SW480 (cell line): ENCODE results near the gene ID2.

ENCODE experiments used
- DNase-seq: peaks from one replicate; pipeline ENCODE4 v3.0.0-alpha.2; 2016; ENCODE audit warnings: low spot score

ID2 gene

DNA sequence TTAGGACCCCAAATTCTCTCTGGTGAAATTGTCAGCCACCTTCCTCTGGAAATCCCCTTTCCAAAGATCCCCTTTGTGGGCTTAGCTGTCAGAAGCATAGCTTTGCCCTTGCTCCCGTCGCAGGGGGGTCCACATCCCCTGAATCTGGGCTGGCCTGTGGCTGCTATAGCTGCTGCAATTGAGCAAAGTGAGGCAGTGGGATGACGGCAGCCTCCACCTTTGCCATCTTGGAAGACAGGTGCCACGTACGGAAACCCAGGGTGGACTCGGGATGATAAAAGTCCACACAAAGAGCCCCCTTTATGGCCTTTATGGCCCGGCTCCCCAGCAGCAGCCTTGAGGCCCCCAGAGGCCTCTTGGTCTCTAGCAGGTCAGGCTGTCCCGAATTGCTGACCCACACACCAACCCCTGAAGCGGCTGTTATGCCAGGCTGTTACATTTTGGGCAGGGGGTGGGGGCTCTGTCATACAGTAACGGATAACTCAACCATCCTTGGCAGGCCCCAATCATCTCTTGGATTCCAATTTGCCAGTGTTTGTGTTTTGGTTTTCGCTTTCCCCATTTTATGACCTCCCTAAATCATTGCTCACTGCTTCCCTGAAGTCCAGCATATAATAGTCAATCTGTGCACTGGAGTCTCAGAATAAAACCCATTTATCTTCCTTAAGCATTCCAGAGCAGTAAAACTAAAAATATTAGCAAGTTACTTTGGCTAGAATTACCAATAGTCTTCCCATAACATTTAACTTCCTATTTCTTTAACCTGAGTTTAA is 33.2 kb upstream of the ID2 start:
- DNase-seq, result no peak

DNA sequence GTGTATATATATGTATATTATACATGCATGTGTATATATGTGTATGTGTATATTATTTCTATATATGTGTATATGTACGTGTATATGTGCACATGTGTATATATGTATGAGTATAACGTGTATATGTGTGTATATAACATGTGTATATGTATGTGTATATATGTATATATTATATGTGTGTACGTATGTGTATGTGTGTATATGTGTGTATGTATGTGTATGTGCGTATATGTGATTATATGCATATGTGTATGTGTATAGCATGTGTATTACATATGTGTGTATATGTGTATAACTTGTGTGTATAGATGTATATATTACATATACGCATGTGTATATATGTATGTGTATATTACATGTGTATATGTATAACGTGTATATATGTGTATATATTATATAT is 32.1 kb upstream of the ID2 start:
- DNase-seq, result no peak

DNA sequence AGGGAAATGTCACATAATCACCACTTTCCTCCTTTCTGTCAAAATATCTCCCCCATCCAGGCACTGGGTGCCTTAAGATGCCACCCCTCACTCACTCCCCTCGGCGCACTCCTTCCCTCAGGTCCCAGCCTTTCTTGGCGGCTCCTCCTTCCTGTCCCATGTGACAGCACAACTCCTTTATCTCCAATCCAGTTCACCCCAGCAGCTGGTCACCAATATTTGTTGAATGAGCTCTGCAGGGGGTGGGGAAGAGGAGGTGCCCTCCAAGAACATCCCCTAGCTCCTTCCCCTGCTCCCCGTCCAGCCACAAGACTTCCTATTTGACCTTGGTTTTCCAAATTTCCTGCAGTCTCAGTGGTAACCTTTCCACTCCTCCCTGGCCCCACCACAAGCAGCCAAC is 31.6 kb upstream of the ID2 start:
- DNase-seq, result no peak

DNA sequence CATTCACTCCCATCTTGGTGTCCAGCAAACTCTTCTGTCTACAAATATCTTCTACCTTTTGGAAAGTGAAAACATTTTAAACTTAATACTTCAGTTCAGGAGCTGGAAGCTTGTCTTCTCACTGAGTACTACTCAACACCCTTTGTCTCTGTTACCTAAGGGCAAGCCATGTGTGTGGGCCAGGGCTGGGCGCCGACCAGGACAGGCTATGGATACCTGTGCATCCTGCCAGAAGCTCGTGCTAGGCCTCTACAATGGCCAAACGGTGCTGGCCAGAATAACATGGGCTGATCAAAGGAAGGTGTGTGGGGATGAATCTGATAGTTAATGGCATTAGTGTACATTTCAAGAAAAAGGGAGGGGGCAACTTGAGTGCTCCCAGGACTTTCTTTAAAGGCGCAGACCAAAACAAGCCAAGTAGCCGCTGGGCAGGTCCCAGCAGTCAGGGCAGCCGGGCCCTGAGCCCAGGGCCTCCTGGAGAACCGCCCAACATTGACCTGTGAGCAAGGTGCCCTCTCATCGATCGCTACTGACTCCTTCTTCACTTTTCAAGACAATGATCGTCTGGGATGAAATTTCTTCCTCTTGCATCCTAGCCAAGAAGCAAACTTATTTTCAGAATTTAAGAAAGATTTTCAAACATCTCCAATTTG is 29.0 kb upstream of the ID2 start:
- DNase-seq, result no peak

DNA sequence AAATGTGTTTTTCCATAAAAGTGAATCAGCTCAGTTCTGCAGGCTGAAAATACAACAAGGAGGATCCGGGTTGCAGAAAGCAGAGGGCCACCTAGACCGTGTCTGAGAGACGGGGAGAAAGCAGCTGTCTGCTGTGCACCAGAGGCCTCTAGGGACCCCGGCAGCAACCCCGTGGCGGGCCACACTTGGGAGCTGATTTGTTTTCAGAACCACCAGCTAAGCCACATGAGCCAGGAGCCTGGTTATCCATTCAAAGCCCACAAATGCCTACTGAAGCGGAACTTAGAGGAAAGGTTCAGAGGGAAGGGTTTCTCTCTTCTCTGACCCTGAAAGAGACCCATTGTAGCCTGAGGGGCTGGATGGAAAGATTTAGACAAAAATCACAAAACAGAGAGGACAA is 28.4 kb upstream of the ID2 start:
- DNase-seq, result no peak

DNA sequence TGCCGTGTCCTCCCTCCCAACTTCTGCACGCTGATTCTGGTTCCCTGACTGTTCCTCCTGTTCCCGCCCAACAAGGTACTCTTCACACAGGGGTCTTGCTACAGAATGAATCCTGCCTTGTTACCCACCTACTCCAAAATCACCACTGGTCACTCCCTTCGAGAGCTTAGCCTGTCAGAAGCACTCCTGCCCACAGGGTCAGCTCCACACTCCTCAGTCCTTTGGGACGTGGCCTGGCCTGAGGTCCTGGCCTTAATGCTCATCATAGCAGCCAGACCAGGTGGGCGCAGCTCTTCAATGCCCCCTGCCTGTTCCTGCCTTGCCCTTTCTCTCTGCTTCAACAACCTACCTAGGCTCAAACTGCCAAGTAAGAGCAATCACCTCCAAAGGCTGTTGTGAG is 27.8 kb upstream of the ID2 start:
- DNase-seq, result no peak

DNA sequence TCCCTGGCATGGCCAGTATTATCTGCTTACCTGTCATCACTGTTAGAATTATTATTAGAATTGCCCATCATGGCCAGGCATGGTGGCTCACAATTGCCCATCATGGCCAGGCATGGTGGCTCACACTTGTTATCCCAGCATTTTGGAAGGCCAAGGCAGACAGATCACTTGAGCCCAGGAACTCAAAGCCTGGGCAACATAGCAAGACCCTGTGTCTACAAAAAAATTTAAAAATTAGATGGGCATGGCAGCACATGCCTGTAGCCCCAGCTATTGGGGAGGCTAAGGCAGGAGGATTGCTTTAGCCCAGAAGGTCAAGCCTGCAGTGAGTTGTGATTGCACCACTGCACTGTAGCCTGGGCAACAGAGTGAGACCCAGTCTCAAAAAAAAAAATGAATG is 27.4 kb upstream of the ID2 start:
- DNase-seq, result no peak

DNA sequence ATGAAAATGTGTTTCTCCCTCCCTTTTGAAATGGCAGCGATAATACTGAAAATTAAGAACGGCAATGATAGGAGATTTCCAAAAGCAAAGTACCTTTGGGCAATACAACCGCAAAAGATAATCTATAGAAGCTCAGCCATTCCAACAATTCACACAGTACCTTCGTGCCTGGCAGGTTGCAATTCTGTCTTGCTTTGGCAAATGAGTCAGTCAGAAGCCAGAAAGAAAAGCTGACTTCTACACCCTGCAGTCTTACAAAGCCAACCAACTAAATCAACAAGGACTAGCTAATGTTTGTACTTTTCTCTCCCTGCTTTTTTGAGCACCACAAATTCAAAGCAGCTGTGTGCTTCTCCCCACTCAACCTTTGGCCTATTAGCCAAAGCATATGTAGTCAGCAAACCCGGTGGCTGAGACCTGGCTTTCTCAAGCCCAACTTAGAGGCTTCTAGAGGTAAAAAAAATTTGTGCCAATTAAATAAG is 25.7 kb upstream of the ID2 start:
- DNase-seq, result no peak

DNA sequence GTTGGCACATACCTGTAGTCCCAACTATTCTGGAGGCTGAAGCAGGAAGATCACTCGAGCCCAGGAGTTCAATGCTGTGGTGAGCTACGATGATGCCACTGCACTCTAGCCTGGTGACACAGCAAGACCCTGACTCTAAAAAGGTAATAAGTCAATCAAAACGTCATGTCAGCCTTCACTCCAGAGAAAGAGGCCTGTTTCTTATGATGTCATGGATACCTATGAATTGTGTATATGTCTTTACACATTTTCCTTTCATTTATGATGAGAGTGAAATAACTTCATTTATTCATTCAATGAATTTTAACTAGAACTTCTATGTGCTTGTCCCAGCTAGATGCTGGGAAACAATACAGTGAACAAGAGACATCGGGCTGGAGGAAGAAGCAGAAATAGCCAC is 25.0 kb upstream of the ID2 start:
- no peak for DNase-seq

DNA sequence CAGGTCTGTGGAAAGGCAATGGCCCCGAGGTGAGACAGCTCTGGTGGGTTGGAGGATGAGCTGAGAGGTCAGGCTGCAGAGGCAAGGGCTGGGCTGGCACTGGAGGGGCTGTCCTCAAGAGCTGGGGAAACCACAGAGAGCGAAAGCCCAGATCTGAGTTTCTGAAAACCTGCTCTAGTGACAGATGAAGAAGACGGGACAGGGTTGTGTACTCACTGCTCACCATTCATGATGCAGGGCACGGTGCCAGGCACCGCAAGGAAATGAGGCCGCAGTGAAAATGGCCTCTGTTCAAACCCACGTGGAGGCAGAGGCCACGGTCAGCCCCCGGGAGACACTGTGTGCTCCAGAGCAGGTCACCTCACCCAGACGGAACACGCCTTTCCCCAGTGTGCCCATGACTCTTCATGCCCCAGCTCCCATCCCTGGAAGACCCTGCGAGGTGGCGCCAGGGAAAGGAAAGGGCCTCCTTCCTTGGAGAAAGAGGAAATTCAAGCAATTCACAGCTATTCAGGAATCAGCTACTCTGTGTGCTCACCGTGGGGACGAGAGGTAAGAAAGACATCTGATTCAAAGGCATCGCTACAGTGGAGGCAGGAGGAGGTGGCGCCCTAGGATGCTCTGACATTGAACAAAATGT is 24.3 kb upstream of the ID2 start:
- no peak for DNase-seq

DNA sequence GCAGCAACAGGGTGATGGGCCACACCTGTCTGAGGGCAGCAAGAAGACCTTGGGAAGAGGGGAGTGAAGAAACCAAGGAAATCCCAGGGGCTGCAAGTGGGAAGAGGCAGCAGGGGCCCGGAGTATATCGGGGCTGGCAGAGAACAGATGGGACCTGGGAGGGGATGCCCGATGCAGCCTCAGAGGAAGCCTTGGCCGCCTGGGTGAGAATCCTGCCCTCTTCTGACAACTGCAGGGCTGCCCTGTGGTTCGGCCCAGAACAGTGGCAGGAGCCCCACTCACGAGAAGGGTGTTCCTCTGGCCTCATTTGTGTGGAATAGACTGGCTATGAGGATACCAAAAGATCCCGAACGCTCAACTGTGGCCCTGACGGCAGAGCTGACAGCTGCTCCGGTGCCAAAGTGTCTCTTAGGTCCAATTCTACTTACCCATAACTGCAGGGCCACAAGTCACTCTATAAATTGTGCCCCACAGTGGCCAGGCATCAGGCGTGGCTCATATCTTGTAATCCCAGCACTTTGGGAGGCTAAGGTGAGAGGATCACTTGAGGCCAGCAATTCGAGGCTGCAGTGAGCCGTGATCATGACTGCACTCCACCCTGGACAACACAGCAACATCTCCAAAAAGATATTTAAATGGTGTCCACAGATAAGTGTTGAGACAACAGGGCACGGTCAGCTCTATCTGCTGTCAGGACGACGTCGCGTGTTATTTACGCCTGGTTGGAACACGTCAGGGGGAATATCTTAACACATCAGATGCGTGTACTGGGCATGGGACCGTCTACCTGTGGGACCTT is 23.6 kb upstream of the ID2 start:
- no peak for DNase-seq

DNA sequence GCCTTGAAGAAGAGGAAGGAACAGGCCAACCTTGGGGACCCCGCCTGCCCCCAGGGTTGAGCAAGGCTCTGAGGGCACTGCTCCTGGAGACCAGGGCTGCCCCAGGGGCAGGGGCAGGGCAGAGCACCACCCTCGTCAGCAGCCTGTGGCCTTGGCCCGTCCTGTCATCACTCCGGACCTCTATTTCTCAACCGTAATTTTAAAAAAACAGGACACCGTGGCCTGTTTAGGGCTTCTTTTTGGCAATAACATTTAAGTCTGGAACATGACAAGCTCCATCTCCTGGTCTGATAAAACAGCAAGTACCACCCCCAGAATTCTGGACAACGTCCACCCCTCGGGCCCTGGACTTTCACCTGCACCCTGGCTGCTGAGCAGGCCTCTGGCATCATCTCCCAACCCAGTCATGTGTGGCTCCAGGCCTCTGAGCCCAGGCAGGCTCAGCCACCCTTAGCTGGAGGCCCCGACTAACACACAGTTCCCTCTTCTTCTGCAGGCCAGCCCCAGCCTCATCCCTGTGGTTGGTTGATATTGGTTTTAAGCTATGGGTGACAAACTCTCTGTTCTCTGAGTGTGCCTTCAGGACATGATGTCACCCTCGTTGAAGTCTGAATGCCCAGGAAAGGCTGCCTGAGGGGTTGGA is 22.6 kb upstream of the ID2 start:
- DNase-seq, result no peak

DNA sequence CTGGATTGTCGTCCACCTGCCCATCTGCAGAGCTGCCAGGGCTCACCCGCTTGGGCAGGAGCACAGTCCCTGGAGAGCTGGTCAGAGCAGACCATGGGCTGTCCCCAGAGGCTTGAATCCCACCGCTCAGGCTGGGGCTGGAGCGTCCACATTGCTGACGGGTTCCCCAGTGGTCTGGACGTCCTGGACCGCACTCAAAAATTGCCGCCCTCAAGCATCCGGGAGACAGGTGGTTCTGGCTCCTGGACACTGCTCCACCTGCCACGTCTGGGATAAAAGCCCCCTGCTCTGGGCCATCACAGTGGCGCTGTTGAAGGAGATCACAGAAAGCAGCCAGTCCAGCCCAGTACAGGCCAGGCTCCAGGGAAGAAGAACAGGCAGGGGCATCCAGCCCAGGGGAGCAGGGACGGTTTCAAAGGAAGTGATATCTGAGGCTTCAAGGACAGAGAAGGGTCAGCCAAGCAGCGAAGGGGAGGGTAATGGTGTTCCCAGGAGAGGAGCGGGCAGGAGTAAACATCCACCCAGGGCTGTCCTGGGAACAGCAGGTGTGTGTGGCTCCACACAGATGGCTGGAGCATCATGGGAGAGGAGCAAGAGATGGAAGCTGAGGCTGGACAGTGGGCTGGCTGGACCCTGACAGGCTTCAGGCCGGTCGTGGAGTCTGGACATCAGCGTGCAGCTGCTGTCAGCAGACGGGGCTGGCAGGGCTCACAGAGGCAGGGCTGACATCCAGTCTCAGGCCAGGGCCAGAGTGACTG is 21.9 kb upstream of the ID2 start:
- no peak for DNase-seq

DNA sequence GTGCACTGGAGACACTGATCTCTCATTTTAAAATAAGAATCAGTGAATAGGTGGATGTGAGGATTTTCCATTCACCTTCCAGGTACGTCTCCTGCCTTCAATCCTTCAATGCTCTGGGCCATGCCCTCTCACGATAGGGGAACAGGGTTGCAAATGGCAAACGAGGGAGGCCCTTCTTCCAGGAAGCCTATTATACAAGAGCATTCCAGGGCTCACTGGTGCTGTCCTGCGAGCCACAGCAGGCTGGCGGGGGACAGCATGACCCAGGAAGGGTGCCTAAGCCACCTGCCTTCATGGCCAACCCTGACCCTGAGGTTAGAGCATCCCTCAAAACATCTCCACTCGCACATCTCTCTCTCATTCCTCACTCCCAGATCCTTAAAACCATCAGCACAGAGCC is 20.6 kb upstream of the ID2 start:
- no peak for DNase-seq

DNA sequence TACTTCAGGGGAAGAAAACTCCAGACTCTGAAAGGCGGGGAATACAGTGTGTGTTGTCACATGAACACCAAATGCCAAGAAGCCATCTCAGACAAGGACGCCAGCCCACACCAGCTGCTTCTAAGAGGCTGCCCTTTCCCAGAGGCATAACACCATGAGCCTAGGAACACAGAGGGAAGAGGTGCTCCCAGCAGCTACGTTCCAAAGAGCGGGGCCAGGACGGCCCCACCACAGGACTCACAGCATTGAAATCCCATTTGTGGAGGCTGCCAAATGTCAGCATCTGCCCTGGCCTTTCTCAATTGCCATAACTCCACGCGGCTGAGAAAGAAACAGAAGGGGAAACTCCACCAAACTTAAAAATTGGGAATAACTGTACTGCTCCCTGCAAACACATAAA is 20.1 kb upstream of the ID2 start:
- no peak for DNase-seq

DNA sequence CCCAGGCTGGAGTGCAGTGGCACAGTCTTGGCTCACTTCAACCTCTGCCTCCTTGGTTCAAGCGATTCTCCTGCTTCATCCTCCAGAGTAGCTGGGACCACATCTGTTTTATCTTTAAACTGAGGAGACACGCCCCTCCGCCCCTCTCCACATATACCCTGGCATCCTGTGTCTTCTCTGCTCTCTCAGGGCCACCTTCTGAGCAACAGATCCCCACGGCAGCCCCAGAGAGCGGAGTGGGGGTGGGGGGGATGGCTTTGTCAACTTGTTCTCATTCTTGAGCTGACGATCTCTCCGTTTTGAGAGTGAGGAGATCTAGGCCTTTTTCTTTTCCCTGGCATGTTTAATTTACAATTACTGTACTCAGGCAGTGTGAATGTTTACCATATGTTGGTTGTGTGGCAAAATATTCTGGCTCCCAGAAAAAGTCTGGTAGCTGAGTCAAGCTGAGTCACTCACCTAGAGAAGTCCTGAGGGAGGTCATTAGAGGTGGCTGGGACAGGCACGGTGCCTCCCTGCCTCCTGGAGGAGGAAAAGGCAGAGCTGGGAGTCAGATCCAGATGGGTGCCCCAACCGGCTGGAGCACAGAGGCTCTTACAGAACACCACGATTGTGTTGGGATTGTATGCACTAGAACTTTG is 19.5 kb upstream of the ID2 start:
- peak; percentile 58 for DNase-seq

DNA sequence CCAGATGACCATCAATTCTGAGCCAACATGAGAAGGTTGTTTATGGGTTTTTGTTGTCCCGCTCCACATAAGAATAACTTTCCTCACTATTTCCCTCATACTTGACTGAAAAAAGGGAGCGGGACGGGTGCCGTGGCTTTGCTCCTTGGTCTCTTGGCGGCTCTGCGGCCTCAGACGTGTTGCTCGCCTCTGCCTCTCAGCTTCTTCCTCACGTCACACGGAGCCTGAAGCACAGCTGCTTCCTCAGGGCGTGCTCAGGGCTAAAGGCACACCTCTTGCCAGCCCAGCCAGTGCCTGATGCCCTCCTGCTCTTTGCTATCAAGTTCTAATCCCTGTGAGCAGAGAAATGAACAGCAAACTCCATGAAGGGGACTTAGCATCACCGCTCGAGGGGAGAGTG is 17.9 kb upstream of the ID2 start:
- DNase-seq, result no peak

DNA sequence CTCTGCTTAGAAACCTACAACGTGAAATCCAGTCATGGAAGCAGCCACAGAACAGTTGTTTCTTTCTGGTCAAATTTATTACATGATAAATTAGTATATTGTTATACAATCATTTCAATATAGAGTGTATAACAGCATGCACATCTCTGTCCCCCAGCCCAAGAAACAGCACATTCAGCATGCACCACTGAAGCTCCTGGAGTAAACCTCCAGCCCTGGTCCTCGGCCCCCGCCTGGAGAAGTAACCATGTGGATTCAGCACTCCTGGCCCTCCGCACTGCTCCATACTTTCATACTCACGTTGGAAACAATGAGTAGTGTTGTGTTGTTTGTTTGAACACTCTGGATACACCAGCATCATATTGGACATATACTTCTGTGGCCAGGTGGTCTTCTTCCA is 15.3 kb upstream of the ID2 start:
- DNase-seq, result no peak

DNA sequence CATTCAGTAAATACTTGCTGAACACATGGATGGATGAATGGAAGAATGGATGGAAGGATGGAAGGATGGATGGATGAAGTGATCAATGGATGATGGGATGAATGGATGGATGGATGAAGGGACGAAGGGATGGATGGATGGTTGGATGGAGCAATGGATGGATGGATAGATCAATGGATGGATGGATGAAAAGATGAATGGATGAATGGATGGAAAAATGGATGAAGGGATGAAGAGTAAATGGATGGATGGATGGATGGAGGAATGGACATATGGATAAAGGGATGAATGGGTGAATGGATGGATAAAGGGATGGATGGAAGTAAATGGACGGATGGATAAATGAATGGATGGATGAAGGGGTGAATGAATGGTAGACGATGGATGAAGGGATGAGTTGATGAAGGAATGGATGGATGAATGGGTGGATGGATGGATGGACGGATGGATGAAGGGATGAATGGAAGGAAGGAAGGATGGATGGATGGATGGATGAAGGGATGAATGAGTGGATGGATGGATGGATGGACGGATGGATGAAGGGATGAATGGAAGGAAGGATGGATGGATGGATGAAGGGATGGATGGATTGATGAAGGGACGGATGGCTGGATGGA is 13.9 kb upstream of the ID2 start:
- DNase-seq, result no peak

DNA sequence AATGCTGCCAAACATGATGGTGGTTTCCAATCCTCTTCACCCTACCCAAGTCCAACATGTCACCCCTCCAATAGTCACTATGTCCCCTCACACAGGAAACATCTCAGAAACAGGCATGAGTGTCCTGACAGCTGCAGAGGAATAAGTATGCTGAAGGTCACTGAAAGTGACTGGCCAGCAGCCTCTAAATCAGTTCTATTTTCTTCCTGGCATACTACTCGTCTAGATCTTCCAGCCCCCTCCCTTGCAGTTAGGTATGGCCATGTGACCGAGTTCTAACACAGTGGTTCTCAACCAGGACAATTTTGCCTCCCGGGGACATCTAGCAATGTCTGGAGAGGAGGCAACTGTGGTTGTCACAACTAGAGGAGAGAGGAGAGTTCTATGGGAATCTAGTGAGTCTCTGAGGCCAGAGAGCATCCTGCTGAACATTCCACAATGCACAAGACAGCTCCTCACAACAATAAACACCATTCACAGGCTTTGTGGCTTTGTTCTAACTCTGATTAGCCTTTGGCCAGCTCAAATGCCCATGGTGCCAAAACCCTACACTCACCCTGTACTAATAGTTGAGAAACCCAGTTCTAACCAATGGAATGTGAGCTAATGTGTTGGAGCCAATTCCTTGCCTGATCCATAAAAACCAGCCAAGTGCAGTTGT is 12.6 kb upstream of the ID2 start:
- DNase-seq, result peak; percentile 33
